Adipocyte (in vitro differentiated cells): ENCODE data around the gene DNAJB4.
"Not testable (repeated sequence)": the region's sequence is repeated elsewhere in the genome, so short reads cannot be mapped to it uniquely, and the experiment has no call there.

ENCODE experiments used
- DNase-seq: peaks from one replicate; pipeline ENCODE4 v3.0.0-alpha.2; 2015; ENCODE audit warnings: low read depth
- H3K27me3 ChIP-seq: replicated peaks from 2 replicates; pipeline ENCODE4 v1.7.0; 2013; ENCODE audit warnings: mild to moderate bottlenecking, low read length, moderate library complexity; ENCODE audit not compliant: control insufficient read depth, insufficient read depth
- H3K36me3 ChIP-seq: 2 replicates; pipeline ENCODE4 v1.7.0; 2013; ENCODE audit warnings: low read length, mild to moderate bottlenecking, moderate library complexity; ENCODE audit not compliant: control insufficient read depth, insufficient read depth, severe bottlenecking
- H3K4me1 ChIP-seq: 2 replicates; pipeline ENCODE4 v1.7.0; 2013; ENCODE audit warnings: mild to moderate bottlenecking, low read length, moderate library complexity; ENCODE audit not compliant: control insufficient read depth, insufficient read depth
- H3K4me3 ChIP-seq: 2 replicates; pipeline ENCODE4 v1.7.0; 2013; ENCODE audit warnings: mild to moderate bottlenecking, low read length, moderate library complexity
- H3K9ac ChIP-seq: 2 replicates; pipeline ENCODE4 v1.7.0; 2013; ENCODE audit warnings: mild to moderate bottlenecking, low read length, moderate library complexity
- H3K9me3 ChIP-seq: 2 replicates; pipeline ENCODE4 v1.7.0; 2013; ENCODE audit warnings: mild to moderate bottlenecking, low read length, moderate library complexity; ENCODE audit not compliant: control insufficient read depth

Gene DNAJB4

DNA sequence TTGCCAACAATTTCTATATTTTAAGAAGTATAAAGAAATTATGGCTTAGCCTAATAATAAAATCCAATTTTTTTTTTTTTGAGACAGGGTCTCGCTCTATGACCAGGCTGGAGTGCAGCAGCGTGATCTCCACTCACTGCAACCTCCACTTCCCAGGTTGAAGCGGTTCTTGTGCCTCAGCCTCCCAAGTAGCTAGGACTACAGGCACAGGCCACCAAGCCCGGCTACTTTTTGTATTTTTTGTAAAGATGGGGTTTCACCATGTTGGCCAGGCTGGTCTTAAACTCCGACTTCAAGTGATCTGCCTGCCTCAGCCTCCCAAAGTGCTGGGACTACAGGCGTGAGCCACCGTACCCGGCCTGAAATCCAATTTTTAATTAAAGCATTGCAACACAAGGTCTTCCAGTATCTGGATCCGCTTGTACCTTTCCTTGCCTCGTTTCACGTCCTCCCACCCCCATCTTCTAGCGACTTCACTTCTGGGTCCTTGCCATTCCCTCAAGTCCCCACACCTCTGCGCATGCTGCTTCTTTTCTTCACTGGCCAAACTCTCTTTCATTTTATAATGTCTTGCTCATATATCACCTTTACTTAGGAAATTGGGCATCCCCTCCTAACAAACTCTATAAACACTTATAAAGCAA is 28.2 kb upstream of the DNAJB4 start:
- Histone ChIP-seq H3K27me3 (no peaks in the 10 kb centered on the region), H3K36me3 (peaks cover 15% of the 10 kb centered on the region), H3K9ac (peak overlapping the region; percentile 100), H3K9me3 (no peaks in the 10 kb centered on the region), H3K4me1 (peaks cover 44% of the 10 kb centered on the region), H3K4me3 (peak overlapping the region; percentile 100)
- DNase-seq, result no peak

DNA sequence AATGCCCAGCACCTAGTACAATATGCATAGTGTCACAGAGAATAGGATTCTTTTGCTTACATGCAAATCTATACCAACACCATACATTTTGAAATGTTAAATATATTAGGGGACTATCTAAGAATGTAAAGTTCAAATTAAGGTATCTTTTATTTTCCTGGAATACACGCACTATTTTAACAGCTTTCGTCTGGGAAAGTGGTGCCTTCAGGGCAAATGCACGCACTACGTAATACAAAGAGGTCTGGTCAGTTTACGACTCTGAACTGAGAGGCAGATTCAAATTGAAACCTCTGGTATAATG is 26.8 kb upstream of the DNAJB4 start:
- Histone ChIP-seq H3K9ac (peak overlapping the region; percentile 100), H3K9me3 (no peaks in the 10 kb centered on the region), H3K36me3 (peaks cover 9% of the 10 kb centered on the region), H3K27me3 (no peaks in the 10 kb centered on the region), H3K4me3 (peak overlapping the region; percentile 100), H3K4me1 (peaks cover 45% of the 10 kb centered on the region)
- no peak for DNase-seq

DNA sequence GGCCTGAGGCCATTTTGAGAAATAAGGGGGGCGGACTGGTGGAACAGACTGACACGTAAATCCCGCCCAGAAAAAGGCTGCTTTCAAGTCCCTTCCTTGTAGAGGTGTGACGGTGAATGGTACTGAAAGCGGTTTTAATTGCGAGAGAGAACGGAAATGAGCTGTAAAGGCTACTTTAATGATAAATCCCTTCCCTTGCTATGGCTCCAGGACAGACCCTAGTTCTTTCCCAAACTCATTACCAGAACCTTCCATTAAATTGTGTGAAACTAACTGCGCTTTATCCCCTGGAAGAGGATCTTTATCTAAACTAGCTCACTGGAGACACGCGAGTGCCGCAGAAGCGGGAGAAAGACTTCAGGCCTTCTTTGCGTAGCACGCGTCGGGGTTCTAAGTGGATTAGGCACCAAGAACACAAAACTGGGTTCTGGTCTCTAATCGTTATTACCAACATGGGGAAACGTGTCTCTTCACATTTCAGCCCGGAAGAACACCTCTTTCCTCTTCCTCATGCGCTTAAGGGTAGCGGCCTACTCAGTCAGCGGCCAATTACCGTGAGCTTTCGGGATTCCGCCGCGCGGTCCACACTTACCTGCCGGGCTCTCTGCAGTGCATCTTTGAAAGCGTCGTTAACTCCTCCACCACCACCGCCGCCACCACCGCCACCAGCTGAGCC is 26.3 kb upstream of the DNAJB4 start:
- Histone ChIP-seq H3K36me3 (peaks cover 9% of the 10 kb centered on the region), H3K4me1 (peaks cover 45% of the 10 kb centered on the region), H3K27me3 (no peaks in the 10 kb centered on the region), H3K9me3 (no peaks in the 10 kb centered on the region), H3K4me3 (peak overlapping the region; percentile 100), H3K9ac (peak overlapping the region; percentile 100)
- peak; percentile 97 for DNase-seq

- H3K4me1 ChIP-seq, result peaks cover 49% of the 10 kb centered on the region
- H3K9me3 ChIP-seq, result no peaks in the 10 kb centered on the region
- peak; percentile 100 for DNase-seq
- H3K36me3 ChIP-seq, result peaks cover 9% of the 10 kb centered on the region
- H3K4me3 ChIP-seq, result peak within 1 kb of the TSS; percentile 100
- peak within 1 kb of the TSS; percentile 100 for H3K9ac ChIP-seq
- H3K27me3 ChIP-seq, result no peaks in the 10 kb centered on the region
Observed at GRCh38 chr1:77978969-77979876, 25.5 kb upstream of the DNAJB4 start, which contains the start of gene FUBP1. TSS of gene FUBP1 (minus strand) at chr1:77979072. CDS start at chr1:77979004, 68 bp downstream.

DNA sequence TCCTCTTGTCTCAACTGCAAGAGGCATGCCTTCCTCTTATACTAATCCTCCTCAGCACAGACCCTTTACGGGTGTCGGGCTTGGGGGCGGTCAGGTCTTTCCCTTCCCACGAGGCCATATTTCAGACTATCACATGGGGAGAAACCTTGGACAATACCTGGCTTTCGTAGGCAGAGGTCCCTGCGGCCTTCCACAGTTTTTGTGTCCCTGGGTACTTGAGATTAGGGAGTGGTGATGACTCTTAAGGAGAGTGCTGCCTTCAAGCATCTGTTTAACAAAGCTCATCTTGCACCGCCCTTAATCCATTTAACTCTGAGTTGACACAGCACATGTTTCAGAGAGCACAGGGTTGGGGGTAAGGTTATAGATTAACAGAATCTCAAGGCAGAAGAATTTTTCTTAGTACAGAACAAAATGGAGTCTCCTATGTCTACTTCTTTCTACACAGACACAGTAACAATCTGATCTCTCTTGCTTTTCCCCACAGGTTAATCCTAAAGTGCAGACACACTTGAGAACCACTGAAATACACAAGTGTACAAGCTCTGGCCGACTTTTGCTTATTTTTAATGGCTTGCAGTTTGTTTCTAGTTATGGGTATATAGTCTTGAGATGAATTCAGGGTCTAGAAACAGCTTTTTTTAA is 21.3 kb upstream of the DNAJB4 start:
- H3K9ac ChIP-seq, H3K27me3 ChIP-seq, H3K9me3 ChIP-seq, DNase-seq, H3K4me3 ChIP-seq, H3K36me3 ChIP-seq: not testable (repeated sequence)
- peaks cover 36% of the 10 kb centered on the region for H3K4me1 ChIP-seq

- Histone ChIP-seq H3K9me3 (no peaks in the 10 kb centered on the region), H3K27me3 (no peaks in the 10 kb centered on the region), H3K9ac (no peak overlapping the region), H3K36me3 (no peaks in the 10 kb centered on the region), H3K4me3 (no peak overlapping the region), H3K4me1 (peaks cover 36% of the 10 kb centered on the region)
- DNase-seq, result no peak
Observed at GRCh38 chr1:77983997-77984355, 20.8 kb upstream of the DNAJB4 start.

DNA sequence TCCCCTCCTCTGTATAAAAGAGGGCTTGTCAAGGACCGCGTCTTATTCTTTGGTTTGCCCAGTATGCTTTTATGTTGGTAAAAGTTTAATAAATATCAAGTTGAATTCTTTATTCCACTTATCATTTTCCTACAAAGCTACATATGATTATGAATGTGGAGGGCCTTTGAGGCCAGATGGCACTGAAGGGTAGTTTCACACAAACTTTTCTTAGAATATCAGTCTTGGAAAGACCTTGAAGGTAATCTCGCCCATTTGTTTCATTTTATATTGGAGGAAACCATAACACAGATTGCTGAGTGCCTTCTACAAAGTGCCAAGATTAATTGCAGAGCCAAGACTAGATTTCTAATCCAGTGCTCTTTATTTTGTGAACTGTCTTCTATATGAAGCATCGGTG is 20.1 kb upstream of the DNAJB4 start:
- no peaks in the 10 kb centered on the region for H3K36me3 ChIP-seq
- no peak overlapping the region for H3K4me3 ChIP-seq
- no peaks in the 10 kb centered on the region for H3K27me3 ChIP-seq
- peaks cover 36% of the 10 kb centered on the region for H3K4me1 ChIP-seq
- H3K9me3 ChIP-seq, result no peaks in the 10 kb centered on the region
- H3K9ac ChIP-seq, result no peak overlapping the region
- no peak for DNase-seq

GRCh38 chr1:77986810-77987209 is 17.9 kb upstream of the DNAJB4 start:
- no peaks in the 10 kb centered on the region for H3K27me3 ChIP-seq
- DNase-seq, result no peak
- no peak overlapping the region for H3K4me3 ChIP-seq
- H3K36me3 ChIP-seq, result peaks cover 2% of the 10 kb centered on the region
- H3K4me1 ChIP-seq, result peaks cover 21% of the 10 kb centered on the region
- no peak overlapping the region for H3K9ac ChIP-seq
- H3K9me3 ChIP-seq, result no peaks in the 10 kb centered on the region

DNA sequence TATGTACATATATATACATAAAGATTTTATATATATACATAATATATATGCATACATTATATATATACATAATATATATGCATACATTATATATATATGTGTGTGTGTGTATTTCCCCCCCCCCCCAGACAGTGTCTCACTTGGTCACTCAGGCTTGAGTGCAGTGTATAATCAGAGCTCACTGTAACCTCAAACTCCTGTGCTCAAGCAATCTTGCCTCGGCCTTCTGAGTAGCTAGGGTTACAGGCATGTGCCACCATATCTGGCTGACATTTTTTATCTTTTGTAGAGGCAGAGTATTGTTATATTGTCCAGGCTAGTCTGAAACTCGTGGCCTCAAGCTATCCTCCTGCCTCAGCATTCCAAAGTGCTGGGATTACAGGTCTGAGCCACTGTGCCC is 16.8 kb upstream of the DNAJB4 start:
- H3K4me1 ChIP-seq, result peaks cover 21% of the 10 kb centered on the region
- H3K36me3 ChIP-seq, result peaks cover 3% of the 10 kb centered on the region
- DNase-seq, result no peak
- H3K9me3 ChIP-seq, result no peaks in the 10 kb centered on the region
- H3K9ac ChIP-seq, result no peak overlapping the region
- H3K4me3 ChIP-seq, result no peak overlapping the region
- no peaks in the 10 kb centered on the region for H3K27me3 ChIP-seq

DNA sequence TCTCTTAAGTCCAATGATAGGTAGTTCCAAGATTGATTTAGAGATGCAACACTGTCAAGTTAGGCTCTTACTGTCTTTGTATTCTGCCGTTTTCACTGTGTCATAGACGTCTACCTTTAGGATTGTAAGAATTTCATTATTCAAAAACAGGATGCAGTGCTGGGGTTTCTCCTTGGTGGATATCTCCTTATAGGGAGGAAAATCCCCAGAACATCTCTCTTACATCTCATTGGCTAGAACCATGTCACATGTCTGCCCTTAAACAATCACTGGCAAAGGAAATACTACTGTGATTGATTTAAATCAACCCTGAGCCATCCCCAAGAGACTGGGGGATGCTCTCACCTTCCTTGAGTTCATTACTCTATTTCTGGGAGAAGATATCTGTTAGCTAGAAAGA is 15.0 kb upstream of the DNAJB4 start:
- Histone ChIP-seq H3K9me3 (no peaks in the 10 kb centered on the region), H3K4me1 (peaks cover 16% of the 10 kb centered on the region), H3K27me3 (no peaks in the 10 kb centered on the region), H3K36me3 (peaks cover 8% of the 10 kb centered on the region), H3K9ac (no peak overlapping the region), H3K4me3 (no peak overlapping the region)
- DNase-seq, result no peak

DNA sequence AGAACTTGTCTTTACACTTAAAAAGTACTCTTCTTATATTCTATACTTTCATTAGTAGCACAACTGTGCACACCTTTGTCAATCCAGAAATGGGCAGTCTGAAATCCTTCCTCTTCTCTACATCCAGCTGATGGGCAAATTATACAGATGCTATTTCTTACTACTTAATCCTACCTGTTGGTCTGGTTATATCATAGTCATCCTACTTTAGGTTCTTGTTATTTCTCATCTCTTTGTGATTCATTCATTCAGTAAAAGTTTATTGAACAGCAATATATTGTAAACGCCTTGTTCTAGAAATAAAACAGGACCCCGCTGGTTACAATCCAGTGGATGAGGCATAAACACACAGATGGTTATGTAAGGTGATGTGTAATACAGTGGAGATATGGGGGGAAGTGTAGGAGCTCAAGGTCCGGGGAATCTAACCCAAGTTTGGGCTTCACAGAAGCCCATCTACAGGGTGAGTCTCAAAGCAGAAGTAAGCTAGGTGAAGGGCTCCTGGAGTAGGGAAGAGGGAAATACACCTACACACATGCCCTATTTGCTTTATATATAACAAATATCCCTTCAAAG is 14.0 kb upstream of the DNAJB4 start:
- H3K4me1 ChIP-seq, result peaks cover 6% of the 10 kb centered on the region
- H3K9ac ChIP-seq, result no peak overlapping the region
- peaks cover 8% of the 10 kb centered on the region for H3K36me3 ChIP-seq
- DNase-seq, result no peak
- no peak overlapping the region for H3K4me3 ChIP-seq
- no peaks in the 10 kb centered on the region for H3K27me3 ChIP-seq
- H3K9me3 ChIP-seq, result no peaks in the 10 kb centered on the region
